Endothelial cell of umbilical vein (primary cell): ENCODE data around the gene COX14. TPM values are rescaled to one million over a fixed set of nuclear protein-coding genes. Genes with fewer than 3 reads are reported as not detected.

ENCODE experiments used
- BruUV-seq: library from RNA; stranded (reverse); fragments of 400-500 nt; replicated peaks from 2 replicates; lab custom pipeline; 2021; lab: Mats Ljungman, UMichigan
- CTCF ChIA-PET: fragments of 300-600, 350-600 bp; sonication (Branson Sonifier 250); formaldehyde crosslinking; loops from one replicate; lab custom pipeline; 2021; ENCODE audit warnings: antibody characterized with exemption, inconsistent platforms; lab: Charles Lee
- POLR2A ChIA-PET: fragments of 300-600, 350-600 bp; sonication (Branson Sonifier 250); formaldehyde crosslinking; loops from one replicate; lab custom pipeline; 2021; ENCODE audit warnings: antibody characterized with exemption, inconsistent platforms; lab: Charles Lee
- DNase-seq: peaks from one replicate; pipeline ENCODE4 v3.0.0-alpha.2; 2011; ENCODE audit warnings: low read depth, low spot score
- FAIRE-seq: peaks from 2 replicates; lab custom pipeline; 2011; peaks lifted over from hg19 to GRCh38; lab: Jason Lieb, UNC
- H2AFZ ChIP-seq: 2 replicates; pipeline ENCODE4 v1.6.0; 2012; ENCODE audit warnings: low read depth, low read length, control low read depth, inconsistent platforms
- H3K27ac ChIP-seq: 2 replicates; pipeline ENCODE4 v1.5.1; 2011; ENCODE audit warnings: low read depth, mild to moderate bottlenecking, control low read depth, low read length, moderate library complexity; ENCODE audit not compliant: insufficient read depth
- H3K27me3 ChIP-seq, 2 experiments: 2 replicates each; pipeline versions ENCODE4 v1.6.0 to v1.6.1; 2011; ENCODE audit warnings: low read length in 2 of 2, mixed read lengths in 1 of 2; ENCODE audit not compliant: control insufficient read depth in 2 of 2, insufficient read depth in 2 of 2
- H3K36me3 ChIP-seq, 2 experiments: 2 replicates in 1 of 2; 3 replicates in 1 of 2; pipeline ENCODE4 v1.5.1; 2011; ENCODE audit warnings: low read length in 2 of 2, mild to moderate bottlenecking in 1 of 2, moderate library complexity in 1 of 2; ENCODE audit not compliant: control insufficient read depth in 2 of 2, insufficient read depth in 2 of 2; ENCODE audit errors: extremely low read depth in 1 of 2
- H3K4me1 ChIP-seq: 3 replicates; pipeline ENCODE4 v1.5.1; 2011; ENCODE audit warnings: mild to moderate bottlenecking, low read length; ENCODE audit not compliant: control insufficient read depth, insufficient read depth; ENCODE audit errors: extremely low read depth
- H3K4me2 ChIP-seq: 2 replicates; pipeline ENCODE4 v1.6.1; 2011; ENCODE audit warnings: low read length, control low read depth, mixed read lengths; ENCODE audit not compliant: insufficient read depth
- H3K4me3 ChIP-seq, 3 experiments: fragments of 200-600 bp in 1 of 3; sonication (generic), shearing (Covaris generic) in 1 of 3; replicated peaks in 1 of 3; 2 replicates each; pipeline ENCODE4 v1.5.1; 2011 to 2016; ENCODE audit warnings: control low read depth in 3 of 3, low read length in 3 of 3, mild to moderate bottlenecking in 2 of 3, inconsistent platforms in 1 of 3, low read depth in 1 of 3, moderate library complexity in 1 of 3; ENCODE audit not compliant: insufficient read depth in 1 of 3
- H3K79me2 ChIP-seq: 2 replicates; pipeline ENCODE4 v1.6.0; 2012; ENCODE audit warnings: low read length, inconsistent platforms; ENCODE audit not compliant: control insufficient read depth, insufficient read depth
- H3K9ac ChIP-seq: replicated peaks from 2 replicates; pipeline ENCODE3; 2011; ENCODE audit warnings: low read length, control low read depth; ENCODE audit not compliant: insufficient read depth; ENCODE audit errors: extremely low read depth
- H3K9me1 ChIP-seq: replicated peaks from 3 replicates; pipeline ENCODE4 v1.6.0; 2011; ENCODE audit warnings: mild to moderate bottlenecking, low read length; ENCODE audit not compliant: control insufficient read depth, insufficient read depth; ENCODE audit errors: extremely low read depth
- H3K9me3 ChIP-seq: replicated peaks from 2 replicates; pipeline ENCODE4 v1.5.1; 2012; ENCODE audit warnings: low read length, inconsistent platforms; ENCODE audit not compliant: control insufficient read depth, insufficient read depth
- H4K20me1 ChIP-seq: replicated peaks from 2 replicates; pipeline ENCODE3; 2011; ENCODE audit warnings: mild to moderate bottlenecking, low read length; ENCODE audit not compliant: control insufficient read depth, insufficient read depth; ENCODE audit errors: extremely low read depth
- EZH2 ChIP-seq: IDR thresholded peaks from 2 replicates; pipeline ENCODE4 v1.6.1; 2012; ENCODE audit warnings: borderline replicate concordance, low read depth, mild to moderate bottlenecking, moderate library complexity, low read length, inconsistent platforms; ENCODE audit not compliant: severe bottlenecking
- FOS ChIP-seq: IDR thresholded peaks from 2 replicates; pipeline ENCODE4 v1.6.1; 2011; ENCODE audit warnings: mild to moderate bottlenecking, low read length, moderate library complexity, borderline replicate concordance; ENCODE audit not compliant: insufficient read depth
- GATA2 ChIP-seq: IDR thresholded peaks from 2 replicates; pipeline ENCODE4 v1.7.0; 2011; ENCODE audit warnings: low read depth, mild to moderate bottlenecking, moderate library complexity, mixed read lengths, low read length; ENCODE audit not compliant: insufficient read length, insufficient read depth
- JUN ChIP-seq: IDR thresholded peaks from 2 replicates; pipeline ENCODE4 v1.6.1; 2011; ENCODE audit warnings: borderline replicate concordance, low read depth; ENCODE audit not compliant: insufficient read length, insufficient read depth
- MYC ChIP-seq: IDR thresholded peaks from one replicate; pipeline ENCODE4 v1.6.1; 2011; ENCODE audit warnings: mild to moderate bottlenecking, low read depth, low read length
- POLR2A ChIP-seq: IDR thresholded peaks from 2 replicates; pipeline ENCODE4 v1.6.1; 2012; ENCODE audit warnings: low read depth, mild to moderate bottlenecking, control low read depth, low read length
- POLR2AphosphoS5 ChIP-seq: IDR thresholded peaks from 2 replicates; pipeline ENCODE4 v1.6.1; 2012; ENCODE audit warnings: low read depth, mild to moderate bottlenecking, control low read depth, low read length, moderate library complexity; ENCODE audit not compliant: insufficient read depth
- dilution Hi-C: fragments of 300-500 bp; cut with MboI; formaldehyde crosslinking; loops from one replicate; pipeline ENCODE4 v1.15.0; 2019; ENCODE audit warnings: low sequenced_read_pairs; ENCODE audit not compliant: extremely low pct_ligation_motif_present
- intact Hi-C: fragments of 100-400 bp; cut with micrococcal nuclease; formaldehyde crosslinking; loops from one replicate; pipeline ENCODE4 v1.10.0; 2022
- polyA plus RNA-seq, 4 experiments: library from polyadenylated mRNA; depleted of rRNA in 3 of 4; stranded (reverse) in 3 of 4; unstranded in 1 of 4; fragments of >200 nt; gene quantifications; 2 replicates each; pipeline versions ENCODE4 v1.2.1 to v1.2.3, GENCODE V29; 2011 to 2012; ENCODE audit warnings: missing spikeins in 1 of 4
- total RNA-seq: library from RNA; stranded (reverse); gene quantifications from 2 replicates; pipeline ENCODE4 v1.2.3, GENCODE V29; 2021
- TF ChIP-seq, protein P1 (sequence below): IDR thresholded peaks from 2 replicates; pipeline ENCODE4 v1.6.1; 2011; ENCODE audit not compliant: insufficient read depth, insufficient read length
- TF ChIP-seq, protein P2 (sequence below), 2 donors: IDR thresholded peaks; 1 replicate in 1 of 2; 2 replicates in 1 of 2; pipeline ENCODE4 v1.5.1; 2011; ENCODE audit warnings: low read length in 2 of 2, mild to moderate bottlenecking in 2 of 2, moderate library complexity in 2 of 2, control low read depth in 1 of 2, inconsistent platforms in 1 of 2, low read depth in 1 of 2; ENCODE audit not compliant: insufficient read depth in 1 of 2; ENCODE audit errors: extremely low read depth in 1 of 2

The COX14 gene
- total and polyA plus RNA-seq, 2 donors (not counting 3 experiments of a cell fraction or from before 2014, with no cell fraction given) = 40.3 to 106 TPM

DNA sequence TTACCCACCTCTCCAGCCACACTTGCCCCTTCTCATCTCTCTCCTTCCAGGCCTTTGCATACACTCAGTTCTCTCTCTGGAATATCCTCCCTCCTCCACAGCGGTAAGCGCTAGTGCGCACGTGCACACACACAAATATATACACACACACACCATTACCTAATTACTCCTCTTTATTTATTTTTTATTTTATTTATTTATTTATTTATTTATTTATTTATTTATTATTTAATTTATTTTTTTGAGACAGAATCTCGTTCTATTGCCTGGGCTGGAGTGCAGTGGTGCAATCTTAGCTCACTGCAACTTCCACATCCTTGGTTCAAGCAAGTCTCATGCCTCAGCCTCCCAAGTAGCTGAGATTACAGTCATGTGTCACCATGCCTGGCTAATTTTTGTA is 43.0 kb upstream of the COX14 start:
- intact Hi-C loops = no loop called here
- DNase-seq (no peak), FAIRE-seq (no peak)
- Histone ChIP-seq H3K79me2 (no peaks in the 10 kb centered on the region), H2AFZ (no peak overlapping the region), H3K9me3 (no peaks in the 10 kb centered on the region), H3K27ac (no peak overlapping the region), H3K4me2 (no peak overlapping the region), H3K36me3 (no peaks in the 10 kb centered on the region), H3K4me3 (no peak overlapping the region), H4K20me1 (no peaks in the 10 kb centered on the region), H3K9me1 (no peaks in the 10 kb centered on the region), H3K27me3 (peaks cover 13 to 19% of the 10 kb centered on the region in 2 experiments), H3K4me1 (peaks cover 4% of the 10 kb centered on the region), H3K9ac (no peak overlapping the region)
- ChIA-PET CTCF (interaction anchor here (0.8 to 12.1 kb wide), 9 partner anchors 9 to 291 kb away, joined by 3 to 317 read pairs (median 15); partner anchors contain the start of gene AQP6), POLR2A (no interaction called here)
- dilution Hi-C loops = loop anchor here (25.0 kb wide), 1 partner anchor 107 kb away; the partner anchor contains the start of genes AQP2, AQP5 and AQP6
- BruUV-seq = no TSS peak
- TF ChIP-seq GATA2 (no peak), POLR2AphosphoS5 (no peak), FOS (no peak), JUN (no peak), MYC (no peak), POLR2A (no peak), EZH2 (no peak)
- TF ChIP-seq, protein P1, sequence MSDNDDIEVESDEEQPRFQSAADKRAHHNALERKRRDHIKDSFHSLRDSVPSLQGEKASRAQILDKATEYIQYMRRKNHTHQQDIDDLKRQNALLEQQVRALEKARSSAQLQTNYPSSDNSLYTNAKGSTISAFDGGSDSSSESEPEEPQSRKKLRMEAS = no peak
- TF ChIP-seq, protein P2, sequence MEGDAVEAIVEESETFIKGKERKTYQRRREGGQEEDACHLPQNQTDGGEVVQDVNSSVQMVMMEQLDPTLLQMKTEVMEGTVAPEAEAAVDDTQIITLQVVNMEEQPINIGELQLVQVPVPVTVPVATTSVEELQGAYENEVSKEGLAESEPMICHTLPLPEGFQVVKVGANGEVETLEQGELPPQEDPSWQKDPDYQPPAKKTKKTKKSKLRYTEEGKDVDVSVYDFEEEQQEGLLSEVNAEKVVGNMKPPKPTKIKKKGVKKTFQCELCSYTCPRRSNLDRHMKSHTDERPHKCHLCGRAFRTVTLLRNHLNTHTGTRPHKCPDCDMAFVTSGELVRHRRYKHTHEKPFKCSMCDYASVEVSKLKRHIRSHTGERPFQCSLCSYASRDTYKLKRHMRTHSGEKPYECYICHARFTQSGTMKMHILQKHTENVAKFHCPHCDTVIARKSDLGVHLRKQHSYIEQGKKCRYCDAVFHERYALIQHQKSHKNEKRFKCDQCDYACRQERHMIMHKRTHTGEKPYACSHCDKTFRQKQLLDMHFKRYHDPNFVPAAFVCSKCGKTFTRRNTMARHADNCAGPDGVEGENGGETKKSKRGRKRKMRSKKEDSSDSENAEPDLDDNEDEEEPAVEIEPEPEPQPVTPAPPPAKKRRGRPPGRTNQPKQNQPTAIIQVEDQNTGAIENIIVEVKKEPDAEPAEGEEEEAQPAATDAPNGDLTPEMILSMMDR (IDR thresholded peaks at IDR 0.05; ENCODE audit: extremely low read depth in 1 of 2, insufficient read depth in 1 of 2, low read depth in 1 of 2, low read length in 2 of 2) = no peak
